ENCODE data around the gene PTGIS. TPM values are rescaled to one million over a fixed set of nuclear protein-coding genes. Genes with fewer than 3 reads are reported as not detected.
"Not testable (repeated sequence)": the region's sequence is repeated elsewhere in the genome, so short reads cannot be mapped to it uniquely, and the experiment has no call there.

The PTGIS gene
- total RNA-seq, 2 donors from 2014 or later, result 14.1 to 20.9 TPM

DNA sequence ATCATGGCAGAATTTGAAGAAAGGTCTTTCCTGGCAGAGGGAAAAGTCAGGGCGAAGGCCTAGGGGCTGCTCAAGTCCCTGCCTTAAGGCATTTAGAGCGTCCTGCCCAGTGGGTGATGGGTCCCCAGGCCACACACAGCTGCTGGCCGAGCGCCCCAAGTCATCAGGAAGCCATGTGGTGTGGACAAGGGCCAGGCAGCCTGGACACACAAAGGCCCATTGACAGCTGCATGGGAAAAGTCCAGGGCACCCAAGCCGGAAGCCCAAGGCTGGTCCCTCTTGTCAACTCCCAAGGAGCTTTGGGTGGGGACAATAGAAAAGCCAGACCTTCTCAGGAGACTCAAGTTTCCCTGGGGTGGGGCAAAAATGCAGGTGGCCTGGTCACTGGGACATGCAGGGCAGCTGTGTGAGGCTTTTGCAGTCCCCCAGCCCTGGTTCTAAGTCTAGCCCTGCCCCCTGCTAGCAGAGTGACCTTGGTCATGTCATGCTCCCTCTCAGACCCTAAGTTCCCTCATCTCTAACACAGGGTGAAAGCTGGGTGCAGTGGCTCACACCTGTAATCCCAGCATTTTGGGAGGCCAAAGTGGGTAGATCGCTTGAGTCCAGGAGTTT lies 44.3 kb upstream of the PTGIS start:
- Mint-ChIP-seq H3K36me3 (ENCODE audit: low read depth) (no peaks in the 10 kb centered on the region), H3K4me1 (no peaks in the 10 kb centered on the region), H3K4me3 (no peak overlapping the region), H3K27ac (no peak overlapping the region), H3K27me3 (ENCODE audit: insufficient read depth) (peaks cover 16% of the 10 kb centered on the region), H3K9me3 (no peaks in the 10 kb centered on the region)
- 95 to 97% methylated on average over 4 to 6 of the region's 6 CpGs for WGBS, 2 experiments (ENCODE audit: insufficient coverage in 1 of 2, insufficient read length in 1 of 2)
- no peak overlapping the region for H3K27ac ChIP-seq (ENCODE audit: low read depth, low read length)
- no peaks in the 10 kb centered on the region for H3K4me1 ChIP-seq (ENCODE audit: control insufficient read depth, insufficient read depth, low read length)
- no peak for DNase-seq
- H3K9ac ChIP-seq (ENCODE audit: extremely low read depth, low read length, poor library complexity, severe bottlenecking), result no peak overlapping the region
- peaks cover 11% of the 10 kb centered on the region for H3K27me3 ChIP-seq (ENCODE audit: control insufficient read depth, insufficient read depth, low read length, poor library complexity, severe bottlenecking)
- no peak overlapping the region for H3K4me3 ChIP-seq (ENCODE audit: low read length)
- no peaks in the 10 kb centered on the region for H3K36me3 ChIP-seq (ENCODE audit: control insufficient read depth, insufficient read depth, low read length)
- TF ChIP-seq, protein P1, sequence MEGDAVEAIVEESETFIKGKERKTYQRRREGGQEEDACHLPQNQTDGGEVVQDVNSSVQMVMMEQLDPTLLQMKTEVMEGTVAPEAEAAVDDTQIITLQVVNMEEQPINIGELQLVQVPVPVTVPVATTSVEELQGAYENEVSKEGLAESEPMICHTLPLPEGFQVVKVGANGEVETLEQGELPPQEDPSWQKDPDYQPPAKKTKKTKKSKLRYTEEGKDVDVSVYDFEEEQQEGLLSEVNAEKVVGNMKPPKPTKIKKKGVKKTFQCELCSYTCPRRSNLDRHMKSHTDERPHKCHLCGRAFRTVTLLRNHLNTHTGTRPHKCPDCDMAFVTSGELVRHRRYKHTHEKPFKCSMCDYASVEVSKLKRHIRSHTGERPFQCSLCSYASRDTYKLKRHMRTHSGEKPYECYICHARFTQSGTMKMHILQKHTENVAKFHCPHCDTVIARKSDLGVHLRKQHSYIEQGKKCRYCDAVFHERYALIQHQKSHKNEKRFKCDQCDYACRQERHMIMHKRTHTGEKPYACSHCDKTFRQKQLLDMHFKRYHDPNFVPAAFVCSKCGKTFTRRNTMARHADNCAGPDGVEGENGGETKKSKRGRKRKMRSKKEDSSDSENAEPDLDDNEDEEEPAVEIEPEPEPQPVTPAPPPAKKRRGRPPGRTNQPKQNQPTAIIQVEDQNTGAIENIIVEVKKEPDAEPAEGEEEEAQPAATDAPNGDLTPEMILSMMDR (conservative IDR thresholded peaks at IDR 0.05), result no peak
- no peaks in the 10 kb centered on the region for H3K9me3 ChIP-seq (ENCODE audit: control insufficient read depth, low read length)

DNA sequence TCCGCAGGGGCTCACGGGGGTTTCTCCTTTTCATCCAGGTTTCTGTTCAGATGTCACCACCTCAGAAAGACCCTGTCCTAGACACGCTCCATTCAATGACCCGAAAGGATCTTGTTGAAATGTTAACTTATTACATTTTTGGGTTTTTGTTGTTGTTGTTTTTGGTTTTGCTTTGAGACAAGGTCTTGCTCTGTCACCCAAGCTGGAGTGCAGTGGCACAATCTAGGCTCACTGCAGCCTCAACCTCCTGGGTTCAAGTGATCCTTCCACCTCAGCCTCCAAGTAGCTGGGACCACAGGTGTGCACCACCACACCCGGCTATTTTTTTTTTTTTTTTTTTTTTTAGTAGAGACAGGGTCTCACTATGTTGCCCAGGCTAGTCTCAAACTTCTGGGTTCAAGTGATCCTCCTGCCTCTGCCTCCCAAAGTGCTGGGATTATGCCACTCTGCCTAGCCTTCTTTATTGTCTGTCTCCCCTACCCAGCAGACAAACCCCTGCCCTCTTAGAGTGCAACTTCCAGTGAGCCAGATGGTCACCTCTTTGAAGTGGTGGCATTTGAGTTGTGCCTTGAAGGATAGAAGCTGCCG lies 43.7 kb upstream of the PTGIS start:
- H3K9me3 ChIP-seq (ENCODE audit: control insufficient read depth, low read length); H3K9ac ChIP-seq (ENCODE audit: extremely low read depth, low read length, poor library complexity, severe bottlenecking); H3K4me1 ChIP-seq (ENCODE audit: control insufficient read depth, insufficient read depth, low read length); H3K9me3 Mint-ChIP-seq; H3K36me3 Mint-ChIP-seq (ENCODE audit: low read depth); H3K4me3 Mint-ChIP-seq; H3K27ac ChIP-seq (ENCODE audit: low read depth, low read length); H3K27ac Mint-ChIP-seq; H3K4me3 ChIP-seq (ENCODE audit: low read length); H3K36me3 ChIP-seq (ENCODE audit: control insufficient read depth, insufficient read depth, low read length); DNase-seq; H3K4me1 Mint-ChIP-seq: not testable (repeated sequence)
- H3K27me3 ChIP-seq (ENCODE audit: control insufficient read depth, insufficient read depth, low read length, poor library complexity, severe bottlenecking), result peaks cover 11% of the 10 kb centered on the region
- 73 to 80% methylated on average over 3 to 5 of the region's 6 CpGs for WGBS, 2 experiments (ENCODE audit: insufficient coverage in 1 of 2, insufficient read length in 1 of 2)
- peaks cover 16% of the 10 kb centered on the region for H3K27me3 Mint-ChIP-seq (ENCODE audit: insufficient read depth)

DNA sequence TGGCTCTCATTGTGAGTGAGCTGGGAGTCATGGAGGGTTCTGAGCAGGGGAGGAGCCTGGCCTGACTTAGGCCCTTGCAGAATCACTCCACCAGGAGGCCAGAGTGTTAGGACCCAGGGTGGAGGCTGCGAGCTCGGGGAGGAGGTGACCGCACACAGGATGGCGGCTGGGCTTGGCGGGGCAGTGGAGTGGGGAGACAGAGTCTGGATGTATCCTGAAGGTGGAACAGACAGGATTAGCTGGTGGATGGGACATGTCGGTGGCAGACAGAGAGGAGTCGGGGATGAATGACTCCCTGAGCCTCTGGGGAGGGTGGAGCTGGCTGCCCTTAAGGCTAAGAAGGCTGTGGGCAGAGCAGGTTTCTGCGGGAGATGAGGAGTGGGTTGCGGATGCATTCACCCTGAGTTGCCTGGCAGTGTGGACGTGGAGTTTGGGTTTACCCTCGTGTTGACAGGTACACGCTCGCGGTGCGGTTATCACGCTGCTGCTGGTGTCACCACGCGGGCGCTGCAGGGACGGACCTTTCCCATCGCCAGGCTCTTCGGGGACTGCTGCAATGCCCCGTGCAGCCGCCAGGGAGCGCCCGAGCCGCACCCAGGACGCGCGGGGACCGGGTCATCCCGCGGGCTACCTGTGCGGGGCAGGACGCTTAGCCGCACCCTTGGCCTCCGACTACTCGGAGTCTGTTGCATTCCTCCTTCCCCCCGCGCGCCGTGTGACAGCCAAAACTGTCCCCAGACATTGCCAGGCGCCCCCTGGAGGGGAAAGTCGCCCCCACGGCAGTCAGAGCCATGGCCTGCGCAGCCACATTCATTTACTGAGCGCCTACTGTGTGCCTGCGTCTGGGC lies 43.0 kb upstream of the PTGIS start:
- Mint-ChIP-seq H3K4me1 (no peaks in the 10 kb centered on the region), H3K27me3 (ENCODE audit: insufficient read depth) (peaks cover 15% of the 10 kb centered on the region), H3K9me3 (no peaks in the 10 kb centered on the region), H3K27ac (no peak overlapping the region), H3K36me3 (ENCODE audit: low read depth) (no peaks in the 10 kb centered on the region), H3K4me3 (peak overlapping the region; percentile 42)
- TF ChIP-seq, protein P1 (conservative IDR thresholded peaks at IDR 0.05), result peak; percentile 93
- H3K27ac ChIP-seq (ENCODE audit: low read depth, low read length), result no peak overlapping the region
- H3K9me3 ChIP-seq (ENCODE audit: control insufficient read depth, low read length), result no peaks in the 10 kb centered on the region
- H3K4me3 ChIP-seq (ENCODE audit: low read length), result peak overlapping the region; percentile 65
- no peak overlapping the region for H3K9ac ChIP-seq (ENCODE audit: extremely low read depth, low read length, poor library complexity, severe bottlenecking)
- WGBS, 2 experiments (ENCODE audit: insufficient coverage in 1 of 2, insufficient read length in 1 of 2), result 18% methylated on average over 32 to 48 of the region's 48 CpGs
- H3K36me3 ChIP-seq (ENCODE audit: control insufficient read depth, insufficient read depth, low read length), result no peaks in the 10 kb centered on the region
- no peaks in the 10 kb centered on the region for H3K4me1 ChIP-seq (ENCODE audit: control insufficient read depth, insufficient read depth, low read length)
- peaks cover 11% of the 10 kb centered on the region for H3K27me3 ChIP-seq (ENCODE audit: control insufficient read depth, insufficient read depth, low read length, poor library complexity, severe bottlenecking)
- DNase-seq, result peak; percentile 98

Data from endodermal cell (in vitro differentiated cells).